Measurements from ENCODE around the gene ASIC4. TPM values are rescaled to one million over a fixed set of nuclear protein-coding genes. Genes with fewer than 3 reads are reported as not detected.

Gene ASIC4
- total and polyA plus RNA-seq, 2 of the 4 experiments (the other 2 are of a cell fraction) = 0.10 TPM; not detected in 1

DNA sequence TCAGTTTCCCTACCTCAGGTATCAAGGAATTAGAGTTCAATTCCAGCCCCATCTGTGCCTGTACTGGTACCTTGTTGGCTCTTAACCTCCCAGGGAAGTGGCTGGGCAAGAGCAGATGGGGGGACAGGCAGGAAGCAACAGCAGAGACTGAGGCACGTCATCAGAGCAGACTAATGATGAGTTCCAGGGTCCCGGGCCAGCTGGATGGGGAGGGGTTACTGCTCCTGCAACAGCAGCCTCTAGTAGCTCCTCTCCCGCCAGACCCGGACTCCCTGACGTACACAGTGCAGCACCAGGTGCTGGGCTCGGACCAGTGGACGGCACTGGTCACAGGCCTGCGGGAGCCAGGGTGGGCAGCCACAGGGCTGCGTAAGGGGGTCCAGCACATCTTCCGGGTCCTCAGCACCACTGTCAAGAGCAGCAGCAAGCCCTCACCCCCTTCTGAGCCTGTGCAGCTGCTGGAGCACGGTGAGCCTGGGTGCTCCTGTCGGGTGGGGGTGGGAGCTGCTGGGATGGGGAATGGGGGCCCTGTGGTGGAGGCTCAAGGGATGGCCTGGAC lies 41.6 kb upstream of the ASIC4 start:
- no peak overlapping the region for H3K4ac ChIP-seq (ENCODE audit: low read depth, low read length)
- intact Hi-C loops (cut with micrococcal nuclease) = no loop called here
- no peak overlapping the region for H3K27ac ChIP-seq (ENCODE audit: insufficient read depth, low read length)
- H3K9ac ChIP-seq (ENCODE audit: low read depth, low read length) = no peak overlapping the region
- DNase-seq (no peak), ATAC-seq (ENCODE audit: low read depth) (no peak)
- H2BK120ac ChIP-seq (ENCODE audit: low read depth, low read length) = no peak overlapping the region
- no peak overlapping the region for H3K4me3 ChIP-seq (ENCODE audit: insufficient read depth, low read depth, low read length)
- no peaks in the 10 kb centered on the region; a peak in 1 of 4 replicates for H3K79me1 ChIP-seq (ENCODE audit: low read depth in 1 of 2, low read length in 2 of 2)
- ChIA-PET CTCF (interaction anchor here (1.2 kb wide), 1 partner anchor 57 kb away, joined by 4 read pairs; no protein-coding TSS in a partner anchor), POLR2A (ENCODE audit: unreplicated experiment) (interaction anchor here (1.0 kb wide), 1 partner anchor 26 kb away, joined by 3 read pairs; the partner anchor contains the start of gene GMPPA)
- H3K9me1 ChIP-seq (ENCODE audit: insufficient read depth, low read length) = no peaks in the 10 kb centered on the region
- no peak overlapping the region for H4K8ac ChIP-seq (ENCODE audit: low read depth in 2 of 2, low read length in 2 of 2)
- H3K18ac ChIP-seq (ENCODE audit: low read depth, low read length) = no peak overlapping the region
- no peaks in the 10 kb centered on the region for H3K27me3 ChIP-seq (ENCODE audit: control insufficient read depth, insufficient read depth, low read length)
- no peak overlapping the region for H3K56ac ChIP-seq (ENCODE audit: extremely low read depth, insufficient read depth, low read length)
- H3K4me1 ChIP-seq (ENCODE audit: control insufficient read depth, insufficient read depth, low read length) = peaks cover 17% of the 10 kb centered on the region
- no peak overlapping the region for H2AFZ ChIP-seq (replicated peaks; ENCODE audit: low read length, poor library complexity)
- no peak overlapping the region for H4K91ac ChIP-seq (ENCODE audit: insufficient read depth, low read depth, low read length)
- H2AK9ac ChIP-seq (replicated peaks; ENCODE audit: low read depth, low read length, poor library complexity) = peak overlapping the region; percentile 48
- 74% methylated on average over 7 of the region's 12 CpGs; no CpG with 5 or more reads in 1 of the 2 experiments for WGBS, 2 experiments (ENCODE audit: extremely low coverage in 2 of 2, insufficient read length in 1 of 2)
- no peak overlapping the region for H2BK15ac ChIP-seq (ENCODE audit: low read depth, low read length)
- H4K5ac ChIP-seq (ENCODE audit: low read depth, low read length) = no peak overlapping the region
- dilution Hi-C loops (cut with HindIII; ENCODE audit: low sequenced_read_pairs, unreplicated experiment) = no loop called here
- H2BK5ac ChIP-seq (ENCODE audit: low read depth, low read length, poor library complexity, severe bottlenecking) = no peak overlapping the region
- no peak overlapping the region for H3K4me2 ChIP-seq (ENCODE audit: low read depth, low read length)
- in situ Hi-C loops (cut with MboI; ENCODE audit: low sequenced_read_pairs) = no loop called here
- no peak overlapping the region for H3K23ac ChIP-seq (ENCODE audit: low read depth, low read length)
- H3K9me3 ChIP-seq (ENCODE audit: control insufficient read depth, insufficient read depth, low read length) = no peaks in the 10 kb centered on the region
- BruUV-seq (replicated peaks) = no TSS peak
- H4K20me1 ChIP-seq (ENCODE audit: insufficient read depth, low read length) = no peaks in the 10 kb centered on the region; the same call in 1 of the 2 replicates
- TF ChIP-seq CEBPB (IDR thresholded peaks at IDR 0.05; ENCODE audit: low read depth, low read length) = no peak
- TF ChIP-seq, protein P1, sequence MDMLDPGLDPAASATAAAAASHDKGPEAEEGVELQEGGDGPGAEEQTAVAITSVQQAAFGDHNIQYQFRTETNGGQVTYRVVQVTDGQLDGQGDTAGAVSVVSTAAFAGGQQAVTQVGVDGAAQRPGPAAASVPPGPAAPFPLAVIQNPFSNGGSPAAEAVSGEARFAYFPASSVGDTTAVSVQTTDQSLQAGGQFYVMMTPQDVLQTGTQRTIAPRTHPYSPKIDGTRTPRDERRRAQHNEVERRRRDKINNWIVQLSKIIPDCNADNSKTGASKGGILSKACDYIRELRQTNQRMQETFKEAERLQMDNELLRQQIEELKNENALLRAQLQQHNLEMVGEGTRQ (IDR thresholded peaks at IDR 0.05; ENCODE audit: low read depth, low read length) = no peak
- TF ChIP-seq BHLHE40 (IDR thresholded peaks at IDR 0.05; ENCODE audit: low read depth, low read length) = no peak
- TF ChIP-seq, protein P2, sequence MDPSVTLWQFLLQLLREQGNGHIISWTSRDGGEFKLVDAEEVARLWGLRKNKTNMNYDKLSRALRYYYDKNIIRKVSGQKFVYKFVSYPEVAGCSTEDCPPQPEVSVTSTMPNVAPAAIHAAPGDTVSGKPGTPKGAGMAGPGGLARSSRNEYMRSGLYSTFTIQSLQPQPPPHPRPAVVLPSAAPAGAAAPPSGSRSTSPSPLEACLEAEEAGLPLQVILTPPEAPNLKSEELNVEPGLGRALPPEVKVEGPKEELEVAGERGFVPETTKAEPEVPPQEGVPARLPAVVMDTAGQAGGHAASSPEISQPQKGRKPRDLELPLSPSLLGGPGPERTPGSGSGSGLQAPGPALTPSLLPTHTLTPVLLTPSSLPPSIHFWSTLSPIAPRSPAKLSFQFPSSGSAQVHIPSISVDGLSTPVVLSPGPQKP (IDR thresholded peaks at IDR 0.05; ENCODE audit: borderline replicate concordance, low read depth, low read length) = no peak
- no peak for TF ChIP-seq NFE2L2 (IDR thresholded peaks at IDR 0.05; ENCODE audit: low read depth, low read length)
- no peak for TF ChIP-seq RCOR1 (IDR thresholded peaks at IDR 0.05; ENCODE audit: insufficient replicate concordance, low read length)
- TF ChIP-seq CHD1 (IDR thresholded peaks at IDR 0.05; ENCODE audit: low read depth, low read length) = no peak
- TF ChIP-seq FOS (IDR thresholded peaks at IDR 0.05; ENCODE audit: low read depth, low read length) = no peak
- no peak for TF ChIP-seq RAD21 (IDR thresholded peaks at IDR 0.05; ENCODE audit: low read length)
- no peak for TF ChIP-seq RFX5 (IDR thresholded peaks at IDR 0.05; ENCODE audit: low read depth, low read length)
- TF ChIP-seq CTCF (conservative IDR thresholded peaks at IDR 0.05; ENCODE audit: low read depth, low read length) = no peak
- TF ChIP-seq SMC3 (IDR thresholded peaks at IDR 0.05; ENCODE audit: low read depth, low read length) = no peak
- TF ChIP-seq POLR2A (IDR thresholded peaks at IDR 0.05; ENCODE audit: low read depth, low read length) = no peak
- TF ChIP-seq MXI1 (IDR thresholded peaks at IDR 0.05; ENCODE audit: borderline replicate concordance, low read depth, low read length) = no peak
- TF ChIP-seq MAFK (IDR thresholded peaks at IDR 0.05; ENCODE audit: low read depth, low read length) = no peak
- TF ChIP-seq MAZ (IDR thresholded peaks at IDR 0.05; ENCODE audit: borderline replicate concordance, low read depth, low read length) = no peak
- peaks cover 55% of the 10 kb centered on the region; the same call in 1 of the 2 replicates for H3K36me3 ChIP-seq (ENCODE audit: control insufficient read depth, insufficient read depth, low read length)
- H2AK5ac ChIP-seq (ENCODE audit: low read depth, low read length) = no peak overlapping the region
- no peak overlapping the region for H3K14ac ChIP-seq (replicated peaks; ENCODE audit: low read depth, low read length)
- H2BK20ac ChIP-seq (ENCODE audit: low read depth, low read length) = no peak overlapping the region
